ENCODE results near the gene CDH4.

The CDH4 gene

DNA sequence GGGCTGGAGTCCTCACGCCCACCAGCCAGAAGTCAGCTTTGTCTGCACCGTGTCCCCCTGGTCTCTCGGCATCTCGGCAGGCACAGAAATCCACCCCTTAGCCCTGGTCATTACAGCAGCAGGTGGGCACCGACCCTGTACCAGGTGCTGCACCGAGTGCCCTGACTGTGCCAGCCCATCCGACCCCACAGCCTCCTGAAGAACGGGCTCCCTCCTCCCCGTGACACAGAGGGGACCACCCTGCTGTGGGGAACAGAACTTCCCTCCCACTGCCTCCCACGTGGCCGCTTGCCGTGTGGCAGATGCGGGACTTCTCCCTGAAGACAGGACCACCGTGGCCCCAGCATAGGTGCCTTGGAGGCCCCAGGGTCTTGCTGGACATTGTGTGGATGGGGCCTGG is 652.4 kb downstream of the CDH4 start:
- DNase-seq: no peak

DNA sequence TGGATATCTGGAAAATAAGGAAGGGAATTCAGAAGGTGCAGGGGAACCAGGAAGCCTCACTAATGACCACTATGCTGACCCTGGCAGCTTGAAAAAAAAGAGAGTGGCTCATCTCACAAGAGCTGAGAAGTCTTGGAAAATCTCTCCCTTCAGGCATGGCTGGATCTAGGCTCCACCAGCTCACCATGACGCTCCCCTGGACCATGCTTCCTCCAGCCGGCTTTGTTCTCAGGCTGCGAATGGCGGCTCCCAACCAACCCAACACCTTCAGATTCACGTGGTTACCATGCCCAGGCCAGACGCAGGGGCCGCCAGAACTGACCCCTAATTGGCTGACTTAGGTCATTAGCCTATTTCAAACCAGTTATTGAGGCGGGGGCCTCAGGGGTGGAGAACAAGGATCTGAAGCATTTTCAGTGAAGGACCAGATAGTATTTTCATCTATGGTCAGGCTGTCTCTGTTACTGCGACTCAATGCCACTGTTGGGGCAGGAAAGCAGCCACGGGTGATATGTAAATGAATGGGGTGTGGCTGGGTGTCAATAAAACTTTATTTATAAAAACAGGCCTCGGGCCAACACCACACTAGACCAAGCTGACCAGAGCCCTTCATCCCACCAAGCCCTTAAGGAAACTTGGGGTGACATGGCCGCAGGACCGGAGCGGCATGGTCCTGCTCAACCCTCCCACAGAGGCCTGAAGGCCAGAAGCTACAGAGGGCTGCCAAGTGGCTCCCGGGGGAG is 653.9 kb downstream of the CDH4 start:
- no peak for DNase-seq

DNA sequence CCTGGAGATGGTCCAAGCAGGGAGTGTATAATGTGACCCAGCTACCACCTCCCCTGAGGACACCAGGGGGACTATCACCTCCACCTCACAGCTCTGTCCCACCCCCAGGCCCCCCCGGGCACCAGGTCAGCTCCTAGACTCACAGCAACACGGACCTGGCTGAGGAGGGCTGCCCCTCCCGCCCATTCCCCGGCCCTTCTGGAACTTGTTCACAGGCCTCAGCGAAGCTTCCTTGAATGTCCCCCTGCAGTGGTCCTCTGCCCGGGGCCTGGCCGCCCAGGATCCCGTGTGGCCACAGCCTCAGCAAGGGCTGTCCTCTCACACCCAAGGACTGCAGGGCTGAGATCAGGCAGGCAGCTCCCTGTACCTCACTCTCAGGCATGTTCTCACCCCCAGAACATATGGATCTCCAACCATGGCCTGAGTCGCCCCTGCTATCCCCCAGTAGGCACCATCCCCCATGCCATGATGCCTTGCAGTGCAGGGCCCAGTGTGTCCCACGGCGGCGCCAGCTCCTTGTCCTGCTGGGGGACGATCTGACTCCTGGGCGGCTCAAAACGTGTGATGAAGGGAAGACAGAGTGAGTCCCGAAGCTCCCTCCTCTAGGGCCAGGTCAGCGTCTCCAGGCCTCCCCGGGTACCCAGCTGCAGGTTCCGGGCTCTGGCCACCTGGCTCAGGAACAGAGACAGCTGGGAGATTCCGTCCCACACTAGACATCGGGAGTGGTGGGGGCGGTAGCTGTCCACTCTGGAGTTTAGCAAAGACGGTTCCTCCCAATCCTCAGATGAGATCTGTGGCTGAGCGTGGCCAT is 655.2 kb downstream of the CDH4 start:
- DNase-seq: no peak

DNA sequence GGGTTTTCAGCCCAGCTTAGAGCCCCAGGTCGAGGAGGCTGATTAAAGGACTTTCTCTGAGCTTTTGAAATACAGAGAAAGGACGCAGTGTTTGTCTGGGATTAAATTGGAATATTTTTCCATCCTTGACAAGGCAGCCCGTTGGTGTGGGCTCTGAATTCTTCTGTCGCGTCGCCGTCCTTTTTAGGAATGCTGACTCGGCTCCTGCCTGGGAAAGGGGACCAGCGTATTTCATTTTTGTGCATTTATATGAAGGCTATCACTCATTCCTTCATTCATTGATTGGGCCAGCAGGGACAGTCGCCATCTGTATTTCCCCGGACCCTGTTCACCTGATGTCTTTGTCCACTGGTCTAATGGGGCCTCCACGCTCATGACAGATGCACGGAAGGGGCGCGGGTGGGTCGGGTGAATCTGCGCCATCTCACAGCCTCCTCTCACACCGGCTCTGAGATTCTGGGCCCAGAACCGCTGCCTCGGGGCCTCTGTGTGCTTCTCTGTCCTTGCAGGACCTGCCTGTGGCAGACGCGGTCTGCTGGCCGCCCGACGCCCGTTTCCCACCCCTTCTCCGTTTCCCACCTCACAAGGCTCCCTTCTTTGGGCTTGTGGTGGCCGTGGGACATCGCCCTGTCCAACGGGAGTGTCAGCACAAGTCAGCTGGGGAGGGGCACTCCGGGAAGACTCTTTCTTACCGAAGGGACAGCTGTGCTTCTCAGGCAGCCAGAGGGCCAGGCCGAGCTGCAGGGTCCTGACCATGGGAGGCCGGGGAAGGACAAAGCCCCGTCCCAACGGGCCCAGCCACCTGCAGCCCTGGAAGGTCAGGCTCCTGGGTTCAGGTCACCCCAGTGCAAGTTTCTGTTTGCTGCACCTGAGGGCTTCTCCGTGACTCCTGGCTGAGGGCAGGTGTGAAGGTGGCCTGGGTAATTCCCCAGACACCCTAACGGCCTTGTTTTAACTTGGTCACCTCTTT is 656.3 kb downstream of the CDH4 start:
- DNase-seq: no peak

DNA sequence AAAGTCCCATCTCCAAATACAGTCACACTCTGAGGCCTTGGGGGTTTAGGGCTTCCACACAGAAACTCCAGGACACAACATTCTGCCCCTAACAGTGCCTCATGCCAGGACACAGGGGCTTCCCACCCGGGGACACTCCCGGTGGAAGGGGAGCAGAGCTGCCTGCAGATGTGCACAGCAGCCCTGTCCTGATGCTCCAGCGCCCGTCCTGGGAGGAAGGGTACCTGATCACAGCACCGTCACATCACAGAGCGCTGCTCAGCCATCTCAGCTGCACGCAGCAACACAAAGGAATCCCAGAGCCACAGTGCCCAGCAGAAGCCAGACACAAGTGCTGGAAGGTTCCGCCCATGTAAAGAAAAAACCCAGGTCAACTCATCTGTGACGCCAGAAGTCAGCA is 657.0 kb downstream of the CDH4 start:
- no peak for DNase-seq

DNA sequence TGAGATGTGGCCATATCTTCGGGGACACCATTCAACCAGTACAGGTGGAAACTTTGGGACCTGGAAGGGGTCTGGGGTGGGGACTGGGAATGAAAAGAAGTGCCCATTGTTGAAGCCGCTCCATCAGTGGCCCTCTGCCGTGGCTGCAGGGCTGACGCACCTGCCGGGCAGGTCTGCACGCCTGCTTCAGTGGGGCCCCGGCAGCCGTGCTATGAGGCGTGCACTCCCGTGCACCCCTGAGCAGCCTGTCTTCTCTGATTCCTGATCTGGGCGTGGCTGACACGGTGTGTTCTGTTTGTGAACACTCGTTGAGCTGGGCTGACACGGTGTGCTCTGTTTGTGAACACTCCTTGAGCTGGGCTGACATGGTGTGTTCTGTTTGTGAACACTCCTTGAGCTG is 657.8 kb downstream of the CDH4 start:
- DNase-seq: no peak

DNA sequence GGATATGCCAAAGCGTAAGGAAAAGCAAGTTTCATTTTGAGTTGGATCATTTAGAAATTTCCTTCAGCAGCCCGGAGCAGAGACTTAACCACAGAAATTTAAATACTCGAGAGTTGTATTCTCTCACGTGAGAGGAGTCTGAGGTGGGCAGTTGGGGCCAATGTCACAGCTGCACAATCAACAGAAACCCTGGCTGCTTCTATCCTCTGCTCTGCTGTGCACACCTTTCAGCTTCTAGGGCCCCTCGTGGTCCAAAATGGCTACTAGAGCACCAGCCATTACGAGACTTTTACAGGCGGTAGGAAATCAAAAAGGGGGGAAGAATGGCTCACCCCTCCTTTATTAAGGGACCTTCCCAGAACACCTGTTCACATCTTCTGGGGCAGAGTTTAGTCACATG is 659.8 kb downstream of the CDH4 start:
- DNase-seq: no peak

DNA sequence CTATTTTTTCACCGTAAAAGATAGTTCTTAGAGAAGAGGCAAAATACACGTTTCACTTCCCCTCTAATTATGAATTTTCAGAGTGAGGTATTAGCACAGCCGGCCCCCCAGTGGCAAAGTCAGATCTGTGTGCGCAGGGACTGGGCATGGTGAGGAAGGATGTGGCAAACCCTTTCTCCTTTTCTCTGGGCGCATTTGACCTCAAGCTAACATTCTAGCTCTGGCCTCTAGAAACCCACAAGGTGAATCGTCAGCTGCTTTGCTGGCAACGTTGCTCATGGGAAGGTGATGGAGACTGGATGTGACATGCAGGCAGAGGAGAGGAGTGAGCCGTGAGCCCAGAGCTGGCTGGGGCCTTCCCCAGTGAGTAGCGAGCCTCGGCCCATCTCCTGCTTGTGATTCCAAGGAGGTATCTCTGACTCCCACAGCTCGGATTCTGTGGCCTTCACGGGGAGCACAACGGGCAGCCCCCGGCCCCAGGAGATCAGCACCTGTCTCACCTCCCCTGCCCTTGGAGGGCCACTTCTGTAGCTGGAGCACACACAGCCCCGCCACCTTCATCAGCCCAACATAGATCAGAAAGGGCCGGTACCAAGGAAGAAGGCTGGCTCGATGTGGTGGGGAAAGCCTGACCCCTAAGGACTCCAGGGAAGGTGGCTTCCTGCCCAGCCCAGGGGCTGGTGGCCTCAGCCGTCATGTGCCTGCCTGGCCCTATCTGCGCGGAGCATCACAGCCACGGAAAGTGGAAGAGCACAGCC is 660.8 kb downstream of the CDH4 start:
- DNase-seq: no peak

DNA sequence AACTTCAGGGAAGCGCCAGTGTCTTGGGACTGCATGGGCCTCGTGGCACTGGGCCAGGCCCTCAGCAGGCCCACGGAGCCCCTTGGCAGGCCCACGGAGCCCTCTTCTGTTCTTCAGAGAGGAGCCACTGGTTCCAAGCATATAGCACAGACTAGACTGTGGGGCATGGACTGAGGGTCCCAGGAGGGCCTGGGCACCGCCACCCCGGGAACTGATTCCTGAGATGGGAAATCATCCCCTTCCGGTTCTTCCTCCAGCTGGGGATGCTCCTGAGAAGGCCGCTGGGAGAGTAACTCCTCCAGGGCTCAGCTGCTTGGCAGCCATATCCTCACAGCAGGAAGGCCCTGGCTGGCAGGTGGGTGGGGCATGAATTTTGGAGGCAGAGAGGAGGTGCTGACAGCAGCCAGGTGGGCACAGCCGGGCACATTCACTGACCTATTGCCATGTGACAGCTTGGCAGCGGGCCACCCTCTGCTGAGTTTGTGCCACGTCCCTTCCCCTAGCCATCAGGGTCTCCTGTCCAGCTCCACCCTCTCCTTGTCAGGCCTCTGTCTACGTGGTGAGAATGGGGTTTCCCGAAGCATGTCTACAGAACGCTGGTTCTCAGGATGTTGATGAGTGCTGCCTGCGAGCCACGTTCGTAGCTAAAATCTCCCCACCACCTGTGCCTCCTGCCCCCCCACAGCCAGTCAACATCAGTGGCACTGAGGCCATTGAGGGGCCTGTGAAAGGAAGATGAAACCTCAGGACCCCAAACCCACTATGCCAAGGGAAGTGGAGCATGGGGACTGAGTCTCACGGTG is 661.6 kb downstream of the CDH4 start:
- DNase-seq: no peak

DNA sequence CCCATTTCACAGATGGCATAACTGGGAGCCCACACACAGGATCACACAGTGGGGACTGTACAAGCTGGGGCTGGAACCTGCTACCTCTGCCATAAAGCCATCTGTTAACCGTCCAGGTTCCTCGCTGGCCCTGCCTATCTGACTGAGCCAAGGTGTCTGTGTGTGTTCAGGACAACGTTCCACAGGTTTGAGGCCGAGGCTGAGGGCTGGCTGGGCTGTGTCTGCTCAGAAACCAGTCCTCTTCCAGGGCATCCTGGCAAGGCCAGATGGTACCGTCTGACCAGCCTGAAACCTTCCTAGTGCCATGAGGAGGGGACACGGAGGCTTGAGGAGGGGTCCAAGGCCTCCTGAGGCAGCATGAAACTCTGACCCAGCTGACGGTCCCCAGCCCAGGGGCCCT is 663.0 kb downstream of the CDH4 start:
- no peak for DNase-seq

DNA sequence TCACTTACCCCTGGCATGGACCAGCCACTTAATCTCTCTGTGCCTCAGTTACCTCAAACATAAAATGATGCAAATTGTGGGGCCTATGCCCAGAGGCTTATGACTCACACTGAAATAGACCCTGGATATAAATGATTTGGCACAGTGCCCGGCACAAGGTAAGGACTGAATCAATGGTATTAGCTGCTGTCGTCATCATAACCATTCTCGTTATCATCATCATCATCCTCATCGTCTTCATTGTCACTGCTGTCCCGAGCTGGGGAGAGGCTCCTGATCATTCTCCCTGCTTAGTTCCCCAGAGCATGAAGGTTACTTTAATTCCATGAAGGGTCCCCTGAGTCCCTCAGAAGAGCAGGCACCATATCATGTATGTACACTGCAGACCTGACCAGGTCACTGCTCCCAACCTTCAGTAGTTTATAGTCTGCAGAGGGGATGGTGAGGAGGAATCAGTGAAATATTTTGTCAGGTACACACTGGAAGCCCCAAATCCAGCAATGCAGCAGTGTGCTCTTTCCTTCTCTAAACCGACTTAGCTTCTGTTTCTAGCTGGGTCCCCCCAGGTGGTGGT is 664.3 kb downstream of the CDH4 start:
- no peak for DNase-seq

DNA sequence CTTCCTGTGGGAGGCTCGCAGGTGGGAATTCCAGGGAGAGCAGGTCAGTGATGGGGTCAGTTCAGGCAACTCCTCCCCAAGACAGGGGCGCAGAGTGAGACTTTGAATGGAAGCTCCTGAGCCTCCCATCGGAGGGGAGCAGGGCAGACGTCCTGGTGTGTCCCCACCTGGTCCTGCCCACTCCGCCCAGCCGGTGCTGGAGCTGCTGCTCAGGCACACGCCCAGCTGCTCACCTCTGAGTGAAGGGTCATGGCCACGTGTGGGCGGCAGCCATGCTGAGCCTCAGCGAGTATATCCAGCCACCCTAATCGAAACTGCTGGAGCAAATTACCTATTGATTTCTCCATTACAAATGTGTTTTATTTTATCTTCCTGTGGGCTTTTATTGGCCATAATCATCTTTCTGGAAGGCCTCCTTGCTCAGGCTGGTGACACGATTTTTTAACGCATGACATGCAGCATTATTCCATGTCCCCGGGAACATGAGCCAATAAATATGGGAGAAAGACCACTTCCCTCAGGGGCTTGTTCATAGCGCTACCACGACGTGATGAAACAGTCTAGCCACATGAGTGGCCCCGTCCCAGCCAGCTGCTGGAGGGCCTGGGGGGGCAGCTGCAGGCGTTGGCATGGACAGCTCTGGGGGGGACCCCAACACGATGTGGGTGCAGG is 665.5 kb downstream of the CDH4 start:
- DNase-seq: no peak

DNA sequence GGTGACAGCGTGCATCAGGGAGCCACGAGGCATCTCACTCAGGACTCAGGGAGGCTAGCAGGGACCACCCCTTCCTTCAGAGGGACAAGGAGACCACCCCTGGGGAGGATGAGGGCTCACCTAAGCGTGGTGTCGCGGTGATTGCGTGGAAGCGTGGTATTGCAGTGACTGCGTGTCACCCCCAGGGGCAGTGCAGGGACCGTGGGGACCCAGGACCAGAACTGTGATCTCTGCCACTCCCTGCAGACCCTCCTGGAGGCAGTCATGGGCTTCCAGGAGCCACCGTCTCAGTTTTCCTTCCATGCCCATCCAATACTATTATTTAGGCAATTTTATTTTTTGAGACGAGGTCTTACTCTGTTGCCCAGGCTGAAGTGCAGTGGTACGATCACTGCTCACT is 666.5 kb downstream of the CDH4 start:
- no peak for DNase-seq

DNA sequence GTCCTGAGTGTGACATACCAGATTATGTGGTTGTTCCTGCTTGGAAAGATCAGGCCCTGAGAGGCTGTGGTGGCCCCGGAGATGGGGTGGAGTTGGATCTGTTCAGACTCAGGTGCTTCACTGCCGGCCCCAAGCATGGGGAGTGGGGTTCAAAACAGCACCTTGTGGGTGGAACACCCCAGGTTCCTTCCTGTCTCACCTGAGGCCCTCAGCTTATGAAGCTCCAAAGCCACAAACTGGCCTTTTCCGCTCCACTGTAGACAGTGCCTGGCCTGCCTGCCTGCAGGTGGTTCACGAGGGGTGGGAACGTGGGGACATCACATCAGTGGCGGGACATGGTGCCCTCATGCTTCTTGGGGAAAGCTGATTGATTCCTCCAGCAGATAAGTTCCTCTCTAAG is 667.2 kb downstream of the CDH4 start:
- no peak for DNase-seq

DNA sequence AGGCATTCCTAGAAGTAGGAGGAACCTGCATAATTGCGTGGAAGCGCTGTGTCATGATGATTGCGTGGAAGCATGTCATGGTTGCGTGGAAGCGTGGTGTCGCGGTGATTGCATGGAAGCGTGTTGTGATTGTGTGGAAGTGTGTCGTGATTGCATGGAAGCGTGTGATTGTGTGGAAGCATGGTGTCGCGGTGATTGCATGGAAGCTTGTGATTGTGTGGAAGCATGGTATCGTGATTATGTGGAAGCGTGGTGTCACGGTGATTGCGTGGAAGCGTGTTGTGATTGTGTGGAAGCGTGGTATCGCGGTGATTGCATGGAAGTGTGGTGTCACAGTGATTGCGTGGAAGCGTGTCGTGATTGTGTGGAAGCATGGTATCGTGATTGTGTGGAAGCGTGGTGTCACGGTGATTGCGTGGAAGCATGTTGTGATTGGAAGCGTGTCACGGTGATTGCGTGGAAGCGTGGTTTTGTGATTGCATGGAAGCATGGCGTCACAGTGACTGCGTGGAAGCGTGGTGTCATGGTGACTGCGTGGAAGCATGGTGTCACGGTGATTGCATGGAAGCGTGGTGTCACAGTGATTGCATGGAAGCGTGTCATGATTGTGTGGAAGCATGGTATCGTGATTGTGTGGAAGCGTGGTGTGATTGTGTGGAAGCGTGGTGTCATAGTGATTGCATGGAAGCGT is 667.8 kb downstream of the CDH4 start:
- DNase-seq: no peak

DNA sequence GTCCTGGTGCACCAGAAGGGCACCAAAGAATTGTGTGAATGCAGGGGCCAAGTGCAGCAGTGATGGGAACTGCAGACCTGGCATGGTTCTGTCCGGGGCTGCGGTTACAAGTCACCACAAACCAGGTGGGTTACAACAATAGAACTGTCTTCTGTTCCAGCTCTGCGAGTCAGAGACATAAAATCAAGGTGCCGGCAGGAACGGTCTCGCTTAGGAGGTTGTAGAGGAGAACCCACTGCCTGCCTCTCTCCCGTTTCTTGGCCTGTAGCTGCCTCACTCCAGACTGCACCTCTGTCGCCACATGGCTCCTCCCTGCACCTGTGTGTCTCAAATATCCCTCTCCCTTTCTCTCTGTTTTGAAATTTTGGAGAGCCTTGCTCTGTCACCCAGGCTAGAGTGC is 670.4 kb downstream of the CDH4 start:
- DNase-seq: no peak

DNA sequence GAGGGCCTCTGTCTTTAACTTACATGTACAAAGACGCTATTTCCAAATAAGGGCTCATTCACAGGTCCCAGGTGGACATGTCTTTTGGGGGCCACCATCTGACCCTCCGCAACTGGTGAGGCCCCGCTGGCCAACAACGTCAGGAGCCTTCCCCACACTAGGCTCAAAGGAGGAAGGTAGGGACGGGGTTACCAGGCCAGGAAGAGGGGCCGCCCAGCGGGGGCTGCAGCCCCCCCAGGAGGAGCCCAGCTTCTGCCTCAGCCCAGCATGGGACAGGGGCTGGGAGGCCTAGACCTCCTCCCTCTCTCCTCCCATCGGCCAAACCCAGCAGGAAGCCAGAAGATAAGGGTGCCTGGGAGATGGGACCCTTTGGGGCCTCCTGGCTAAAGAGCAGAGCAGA is 670.9 kb downstream of the CDH4 start:
- no peak for DNase-seq

DNA sequence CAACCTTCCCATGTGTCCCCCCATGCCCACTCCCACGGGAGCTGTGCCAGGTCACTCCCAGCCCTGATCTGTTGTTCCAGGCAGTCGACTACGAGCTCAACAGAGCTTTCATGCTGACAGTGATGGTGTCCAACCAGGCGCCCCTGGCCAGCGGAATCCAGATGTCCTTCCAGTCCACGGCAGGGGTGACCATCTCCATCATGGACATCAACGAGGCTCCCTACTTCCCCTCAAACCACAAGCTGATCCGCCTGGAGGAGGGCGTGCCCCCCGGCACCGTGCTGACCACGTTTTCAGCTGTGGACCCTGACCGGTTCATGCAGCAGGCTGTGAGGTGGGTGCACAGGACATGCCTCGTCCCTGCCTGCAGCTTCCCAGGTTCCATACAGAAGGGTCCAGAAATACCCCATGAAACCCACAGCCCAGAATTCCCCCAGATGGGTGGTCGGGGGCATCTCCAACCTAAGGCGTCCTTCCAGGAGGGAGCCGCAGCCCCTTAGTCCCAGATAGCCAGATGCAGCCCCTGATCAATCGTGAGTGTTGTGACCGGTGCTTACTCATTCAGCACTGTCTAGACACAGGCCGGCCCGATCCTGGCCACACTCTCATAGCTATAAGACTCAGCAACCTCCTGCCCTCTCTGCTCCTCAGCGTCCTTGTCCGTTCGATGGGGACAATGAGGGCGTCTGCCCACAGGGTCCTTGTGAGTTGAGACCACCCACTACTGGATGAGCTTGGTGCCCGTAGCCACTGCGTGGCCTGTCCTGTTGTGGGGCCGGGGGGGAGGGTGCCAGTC is 671.5 kb downstream of the CDH4 start:
- no peak for DNase-seq

All from inflammatory macrophage (primary cell).